ENCODE results near the gene CREBBP. TPM values are rescaled to one million over a fixed set of nuclear protein-coding genes. Genes with fewer than 3 reads are reported as not detected.

CREBBP gene
- total and polyA plus RNA-seq, 2 donors (not counting 3 experiments of a cell fraction or from before 2014, with no cell fraction given), result 13.8 to 72.7 TPM

DNA sequence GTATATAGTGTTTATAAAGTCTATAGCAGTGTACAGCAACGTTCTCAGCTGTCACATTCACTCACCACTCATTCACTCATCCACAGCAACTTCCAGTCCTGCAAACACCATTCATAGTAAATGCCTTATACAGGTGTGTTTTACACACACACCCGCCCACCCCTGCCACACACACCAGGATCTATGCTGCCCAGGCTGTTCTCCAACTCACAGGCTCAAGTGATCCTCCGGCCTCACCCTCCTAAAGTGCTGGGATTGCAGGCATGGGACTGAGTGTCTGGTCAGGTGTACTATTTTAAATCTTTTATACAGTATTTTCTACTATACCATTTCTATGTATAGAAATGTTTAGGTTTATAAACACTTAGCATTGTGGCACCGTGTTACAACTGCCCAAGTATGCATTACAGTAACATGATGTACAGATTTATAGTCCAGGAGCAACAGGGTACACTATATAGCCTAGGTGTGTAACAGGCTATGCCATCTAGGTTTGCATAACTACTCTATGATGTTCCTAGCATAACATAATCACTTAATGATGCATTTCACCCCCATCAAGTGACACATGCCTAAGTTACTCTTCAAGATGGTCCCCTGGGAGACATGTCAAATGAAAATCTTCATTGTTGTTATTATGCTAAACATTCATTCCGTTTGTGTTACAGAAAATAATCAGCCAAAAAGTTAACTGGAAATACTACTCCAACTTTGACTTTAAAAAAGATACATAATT, 42.5 kb downstream of the CREBBP start:
- intact Hi-C loops (cut with micrococcal nuclease) (loop anchor here (2.0 kb wide), 1 partner anchor 17 kb away; no protein-coding TSS in a partner anchor), dilution Hi-C loops (cut with MboI; ENCODE audit: extremely low pct_ligation_motif_present, low sequenced_read_pairs) (no loop called here)
- H2AFZ ChIP-seq (ENCODE audit: low read depth, low read length), result no peak overlapping the region
- no peak overlapping the region for H3K27ac ChIP-seq (ENCODE audit: insufficient read depth, low read depth, low read length)
- H3K36me3 ChIP-seq (ENCODE audit: control insufficient read depth in 2 of 2, extremely low read depth in 1 of 2, insufficient read depth in 2 of 2, low read length in 2 of 2), result no peaks in the 10 kb centered on the region
- H3K4me1 ChIP-seq (ENCODE audit: control insufficient read depth, extremely low read depth, insufficient read depth, low read length), result no peaks in the 10 kb centered on the region
- FAIRE-seq (no peak), DNase-seq (ENCODE audit: low read depth, low spot score) (no peak)
- ChIA-PET POLR2A (no interaction called here), CTCF (no interaction called here)
- H3K4me3 ChIP-seq (replicated peaks in 1 of 3; ENCODE audit: insufficient read depth in 1 of 3, low read depth in 1 of 3, low read length in 3 of 3), result no peak overlapping the region
- peaks cover 88% of the 10 kb centered on the region for H3K79me2 ChIP-seq (ENCODE audit: control insufficient read depth, insufficient read depth, low read length)
- H3K4me2 ChIP-seq (ENCODE audit: insufficient read depth, low read length), result no peak overlapping the region
- TF ChIP-seq GATA2 (IDR thresholded peaks at IDR 0.05; ENCODE audit: insufficient read depth, insufficient read length, low read depth, low read length), result no peak
- TF ChIP-seq POLR2A (IDR thresholded peaks at IDR 0.05; ENCODE audit: low read depth, low read length), result no peak
- TF ChIP-seq, protein P1, sequence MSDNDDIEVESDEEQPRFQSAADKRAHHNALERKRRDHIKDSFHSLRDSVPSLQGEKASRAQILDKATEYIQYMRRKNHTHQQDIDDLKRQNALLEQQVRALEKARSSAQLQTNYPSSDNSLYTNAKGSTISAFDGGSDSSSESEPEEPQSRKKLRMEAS (IDR thresholded peaks at IDR 0.05; ENCODE audit: insufficient read depth, insufficient read length), result no peak
- no peak for TF ChIP-seq FOS (IDR thresholded peaks at IDR 0.05; ENCODE audit: borderline replicate concordance, insufficient read depth, low read length)
- TF ChIP-seq MYC (IDR thresholded peaks at IDR 0.05; ENCODE audit: low read depth, low read length), result no peak
- no peak for TF ChIP-seq EZH2 (IDR thresholded peaks at IDR 0.05; ENCODE audit: borderline replicate concordance, low read depth, low read length, severe bottlenecking)
- no peak for TF ChIP-seq JUN (IDR thresholded peaks at IDR 0.05; ENCODE audit: borderline replicate concordance, insufficient read depth, insufficient read length, low read depth)
- TF ChIP-seq, protein P2, sequence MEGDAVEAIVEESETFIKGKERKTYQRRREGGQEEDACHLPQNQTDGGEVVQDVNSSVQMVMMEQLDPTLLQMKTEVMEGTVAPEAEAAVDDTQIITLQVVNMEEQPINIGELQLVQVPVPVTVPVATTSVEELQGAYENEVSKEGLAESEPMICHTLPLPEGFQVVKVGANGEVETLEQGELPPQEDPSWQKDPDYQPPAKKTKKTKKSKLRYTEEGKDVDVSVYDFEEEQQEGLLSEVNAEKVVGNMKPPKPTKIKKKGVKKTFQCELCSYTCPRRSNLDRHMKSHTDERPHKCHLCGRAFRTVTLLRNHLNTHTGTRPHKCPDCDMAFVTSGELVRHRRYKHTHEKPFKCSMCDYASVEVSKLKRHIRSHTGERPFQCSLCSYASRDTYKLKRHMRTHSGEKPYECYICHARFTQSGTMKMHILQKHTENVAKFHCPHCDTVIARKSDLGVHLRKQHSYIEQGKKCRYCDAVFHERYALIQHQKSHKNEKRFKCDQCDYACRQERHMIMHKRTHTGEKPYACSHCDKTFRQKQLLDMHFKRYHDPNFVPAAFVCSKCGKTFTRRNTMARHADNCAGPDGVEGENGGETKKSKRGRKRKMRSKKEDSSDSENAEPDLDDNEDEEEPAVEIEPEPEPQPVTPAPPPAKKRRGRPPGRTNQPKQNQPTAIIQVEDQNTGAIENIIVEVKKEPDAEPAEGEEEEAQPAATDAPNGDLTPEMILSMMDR (IDR thresholded peaks at IDR 0.05; ENCODE audit: extremely low read depth in 1 of 2, insufficient read depth in 1 of 2, low read depth in 1 of 2, low read length in 2 of 2), result no peak
- no peak for TF ChIP-seq POLR2AphosphoS5 (IDR thresholded peaks at IDR 0.05; ENCODE audit: insufficient read depth, low read depth, low read length)
- no peaks in the 10 kb centered on the region for H3K27me3 ChIP-seq (ENCODE audit: control insufficient read depth in 2 of 2, insufficient read depth in 2 of 2, low read length in 2 of 2)
- H3K9ac ChIP-seq (replicated peaks; ENCODE audit: extremely low read depth, insufficient read depth, low read length), result no peak overlapping the region
- H3K9me3 ChIP-seq (replicated peaks; ENCODE audit: control insufficient read depth, insufficient read depth, low read length), result no peaks in the 10 kb centered on the region
- BruUV-seq (replicated peaks), result no TSS peak
- H4K20me1 ChIP-seq (replicated peaks; ENCODE audit: control insufficient read depth, extremely low read depth, insufficient read depth, low read length), result peaks cover 19% of the 10 kb centered on the region
- no peaks in the 10 kb centered on the region for H3K9me1 ChIP-seq (replicated peaks; ENCODE audit: control insufficient read depth, extremely low read depth, insufficient read depth, low read length)

Data from endothelial cell of umbilical vein (primary cell).